ENCODE measurements around the gene ORMDL3.

The ORMDL3 gene

DNA sequence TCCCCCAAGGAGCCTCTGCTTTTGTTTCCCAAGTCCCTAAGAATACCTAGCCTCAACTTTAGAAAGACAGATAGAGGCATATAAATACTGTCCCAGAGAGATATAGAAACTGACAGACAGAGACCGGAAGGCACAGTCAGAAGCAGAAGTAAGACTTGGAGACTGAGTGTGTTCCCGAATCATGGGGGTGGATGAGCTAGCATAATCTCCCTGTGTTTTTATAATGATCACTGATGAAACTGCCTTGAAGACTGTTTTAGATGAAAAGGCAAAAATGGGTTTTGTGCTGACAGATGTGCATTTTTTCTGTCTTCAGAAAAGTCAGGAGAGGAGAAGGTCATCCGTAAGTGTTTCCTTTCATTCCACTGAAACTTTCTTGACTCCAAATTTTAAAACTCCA is 44.9 kb upstream of the ORMDL3 start:
- ATAC-seq (ENCODE audit: low read depth) (no peak), DNase-seq (ENCODE audit: low spot score) (no peak)
- H3K36me3 ChIP-seq (ENCODE audit: low read depth): no peaks in the 10 kb centered on the region
- H3K4me1 ChIP-seq (ENCODE audit: insufficient read depth, poor library complexity, severe bottlenecking): peaks cover 4% of the 10 kb centered on the region
- no peaks in the 10 kb centered on the region for H3K9me3 ChIP-seq (ENCODE audit: severe bottlenecking)
- H3K27me3 ChIP-seq (ENCODE audit: insufficient read depth, poor library complexity, severe bottlenecking): no peaks in the 10 kb centered on the region
- H3K27ac ChIP-seq (ENCODE audit: poor library complexity, severe bottlenecking): no peak overlapping the region
- no peak overlapping the region for H3K4me3 ChIP-seq (ENCODE audit: severe bottlenecking)
- TF ChIP-seq, protein P1, sequence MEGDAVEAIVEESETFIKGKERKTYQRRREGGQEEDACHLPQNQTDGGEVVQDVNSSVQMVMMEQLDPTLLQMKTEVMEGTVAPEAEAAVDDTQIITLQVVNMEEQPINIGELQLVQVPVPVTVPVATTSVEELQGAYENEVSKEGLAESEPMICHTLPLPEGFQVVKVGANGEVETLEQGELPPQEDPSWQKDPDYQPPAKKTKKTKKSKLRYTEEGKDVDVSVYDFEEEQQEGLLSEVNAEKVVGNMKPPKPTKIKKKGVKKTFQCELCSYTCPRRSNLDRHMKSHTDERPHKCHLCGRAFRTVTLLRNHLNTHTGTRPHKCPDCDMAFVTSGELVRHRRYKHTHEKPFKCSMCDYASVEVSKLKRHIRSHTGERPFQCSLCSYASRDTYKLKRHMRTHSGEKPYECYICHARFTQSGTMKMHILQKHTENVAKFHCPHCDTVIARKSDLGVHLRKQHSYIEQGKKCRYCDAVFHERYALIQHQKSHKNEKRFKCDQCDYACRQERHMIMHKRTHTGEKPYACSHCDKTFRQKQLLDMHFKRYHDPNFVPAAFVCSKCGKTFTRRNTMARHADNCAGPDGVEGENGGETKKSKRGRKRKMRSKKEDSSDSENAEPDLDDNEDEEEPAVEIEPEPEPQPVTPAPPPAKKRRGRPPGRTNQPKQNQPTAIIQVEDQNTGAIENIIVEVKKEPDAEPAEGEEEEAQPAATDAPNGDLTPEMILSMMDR (IDR thresholded peaks at IDR 0.05; ENCODE audit: poor library complexity, severe bottlenecking): no peak

DNA sequence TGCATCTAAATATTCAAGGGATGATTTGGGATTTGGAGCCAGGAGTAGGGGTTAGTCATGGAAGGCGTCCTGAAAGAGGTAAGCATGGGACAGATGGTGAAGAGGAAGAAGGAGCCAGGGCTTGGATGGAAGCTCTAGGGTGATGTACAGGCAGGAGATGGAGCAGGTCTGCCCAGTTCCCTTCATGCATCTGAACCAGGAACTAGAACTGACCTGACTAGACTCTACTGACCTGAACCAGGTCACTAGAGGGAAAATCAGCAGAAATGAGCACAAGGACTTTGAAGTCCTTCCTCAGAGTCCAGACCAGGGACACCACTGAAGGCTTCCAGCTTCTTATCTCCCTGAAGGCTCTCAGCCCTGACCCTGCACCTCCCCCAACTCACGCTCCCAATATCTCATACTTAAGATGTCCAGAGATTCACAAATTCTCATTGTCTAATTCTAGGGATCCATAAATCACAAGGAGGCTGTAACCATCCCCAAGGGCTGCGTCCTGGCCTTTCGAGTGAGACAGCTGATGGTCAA is 43.7 kb upstream of the ORMDL3 start:
- TF ChIP-seq, protein P1 (IDR thresholded peaks at IDR 0.05; ENCODE audit: poor library complexity, severe bottlenecking): no peak
- H3K27ac ChIP-seq (ENCODE audit: poor library complexity, severe bottlenecking): no peak overlapping the region
- ATAC-seq (ENCODE audit: low read depth) (no peak), DNase-seq (ENCODE audit: low spot score) (no peak)
- no peak overlapping the region for H3K4me3 ChIP-seq (ENCODE audit: severe bottlenecking)
- peaks cover 4% of the 10 kb centered on the region for H3K4me1 ChIP-seq (ENCODE audit: insufficient read depth, poor library complexity, severe bottlenecking)
- no peaks in the 10 kb centered on the region for H3K27me3 ChIP-seq (ENCODE audit: insufficient read depth, poor library complexity, severe bottlenecking)
- no peaks in the 10 kb centered on the region for H3K9me3 ChIP-seq (ENCODE audit: severe bottlenecking)
- no peaks in the 10 kb centered on the region for H3K36me3 ChIP-seq (ENCODE audit: low read depth)

DNA sequence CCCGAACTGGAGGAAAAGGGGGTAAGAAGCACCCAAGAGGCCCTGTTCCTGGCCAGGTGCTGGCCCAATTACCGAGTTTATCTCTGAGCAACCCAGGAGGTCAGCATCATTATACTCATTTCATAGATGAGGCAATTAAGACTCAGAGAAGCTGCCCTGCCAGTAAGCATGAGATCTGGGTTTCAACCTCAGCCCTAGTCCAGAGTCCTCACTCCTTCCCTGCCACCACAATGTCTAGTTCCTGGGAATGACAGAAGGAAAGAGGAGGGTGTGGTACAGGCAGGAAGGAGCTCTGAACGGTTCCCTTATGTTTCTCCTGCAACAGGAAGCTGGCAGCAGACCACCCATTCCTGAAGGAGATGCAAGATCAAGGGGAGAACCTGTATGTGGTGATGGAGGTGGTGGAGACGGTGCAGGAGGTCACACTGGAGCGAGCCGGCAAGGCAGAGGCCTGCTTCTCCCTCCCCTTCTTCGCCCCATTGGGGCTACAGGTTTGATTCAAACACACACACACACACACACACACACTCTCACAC is 42.8 kb upstream of the ORMDL3 start:
- ATAC-seq (ENCODE audit: low read depth) (no peak), DNase-seq (ENCODE audit: low spot score) (no peak)
- Histone ChIP-seq H3K4me3 (ENCODE audit: severe bottlenecking) (no peak overlapping the region), H3K27me3 (ENCODE audit: insufficient read depth, poor library complexity, severe bottlenecking) (no peaks in the 10 kb centered on the region), H3K36me3 (ENCODE audit: low read depth) (no peaks in the 10 kb centered on the region), H3K9me3 (ENCODE audit: severe bottlenecking) (no peaks in the 10 kb centered on the region), H3K4me1 (ENCODE audit: insufficient read depth, poor library complexity, severe bottlenecking) (peaks cover 4% of the 10 kb centered on the region), H3K27ac (ENCODE audit: poor library complexity, severe bottlenecking) (no peak overlapping the region)
- TF ChIP-seq, protein P1 (IDR thresholded peaks at IDR 0.05; ENCODE audit: poor library complexity, severe bottlenecking): no peak

DNA sequence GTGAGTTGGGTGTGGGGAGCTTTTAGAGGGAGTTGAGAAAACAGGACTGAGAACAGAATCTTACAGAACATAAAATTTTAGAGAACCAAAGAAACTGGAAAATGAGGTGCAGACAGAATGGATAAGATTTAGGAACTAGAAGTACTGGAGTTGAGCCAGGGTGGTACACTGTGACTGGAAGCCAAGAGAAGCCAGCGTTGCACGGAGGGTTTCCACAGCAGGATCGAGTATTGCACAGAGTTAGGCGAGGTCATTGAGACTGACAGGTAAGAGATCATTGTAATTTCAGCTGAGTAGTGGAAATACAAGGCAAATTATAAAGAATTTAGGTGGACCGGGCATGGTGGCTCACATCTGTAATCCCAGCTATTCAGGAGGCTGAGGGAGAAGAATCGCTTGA is 42.0 kb upstream of the ORMDL3 start:
- ATAC-seq (ENCODE audit: low read depth): no peak
- no peaks in the 10 kb centered on the region for H3K9me3 ChIP-seq (ENCODE audit: severe bottlenecking)
- TF ChIP-seq, protein P1 (IDR thresholded peaks at IDR 0.05; ENCODE audit: poor library complexity, severe bottlenecking): no peak
- DNase-seq (ENCODE audit: low spot score): no peak
- H3K4me3 ChIP-seq (ENCODE audit: severe bottlenecking): no peak overlapping the region
- no peak overlapping the region for H3K27ac ChIP-seq (ENCODE audit: poor library complexity, severe bottlenecking)
- no peaks in the 10 kb centered on the region for H3K36me3 ChIP-seq (ENCODE audit: low read depth)
- peaks cover 4% of the 10 kb centered on the region for H3K4me1 ChIP-seq (ENCODE audit: insufficient read depth, poor library complexity, severe bottlenecking)
- H3K27me3 ChIP-seq (ENCODE audit: insufficient read depth, poor library complexity, severe bottlenecking): no peaks in the 10 kb centered on the region

DNA sequence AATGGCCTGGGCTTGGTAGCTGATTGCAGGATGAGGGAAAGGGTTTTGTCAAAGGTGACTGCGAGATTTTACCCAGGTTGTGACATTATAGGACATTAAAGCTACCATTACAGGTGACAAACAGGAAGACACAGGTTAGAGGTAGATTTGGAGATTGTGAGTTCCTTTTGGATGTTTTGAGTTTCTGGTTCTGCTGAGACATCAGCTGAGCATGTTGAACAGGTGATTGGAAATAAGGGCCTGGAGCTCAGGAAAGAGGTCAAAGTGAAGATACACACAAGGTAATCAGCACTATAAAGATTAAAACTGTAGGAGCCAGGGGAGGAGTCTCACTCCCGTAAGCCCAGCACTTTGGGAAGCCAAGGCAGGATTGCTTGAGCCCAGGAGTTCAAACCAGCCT is 41.4 kb upstream of the ORMDL3 start:
- ATAC-seq (ENCODE audit: low read depth) (no peak), DNase-seq (ENCODE audit: low spot score) (no peak)
- H3K4me1 ChIP-seq (ENCODE audit: insufficient read depth, poor library complexity, severe bottlenecking): peaks cover 5% of the 10 kb centered on the region
- H3K36me3 ChIP-seq (ENCODE audit: low read depth): no peaks in the 10 kb centered on the region
- H3K27me3 ChIP-seq (ENCODE audit: insufficient read depth, poor library complexity, severe bottlenecking): no peaks in the 10 kb centered on the region
- H3K27ac ChIP-seq (ENCODE audit: poor library complexity, severe bottlenecking): no peak overlapping the region
- H3K4me3 ChIP-seq (ENCODE audit: severe bottlenecking): no peak overlapping the region
- TF ChIP-seq, protein P1 (IDR thresholded peaks at IDR 0.05; ENCODE audit: poor library complexity, severe bottlenecking): no peak
- H3K9me3 ChIP-seq (ENCODE audit: severe bottlenecking): no peaks in the 10 kb centered on the region

Data from RWPE2 (cell line).